Kidney epithelial cell (primary cell): Measurements from ENCODE around the gene PXDN. TPM values are rescaled to one million over a fixed set of nuclear protein-coding genes. Genes with fewer than 3 reads are reported as not detected.
A peak's percentile ranks its signal among the peaks of the same experiment; 100 is the strongest.

Experiments used
- DNase-seq: peaks from one replicate; pipeline ENCODE4 v3.0.0-alpha.2; 2010; ENCODE audit warnings: low read depth
- H3K27me3 ChIP-seq: 2 replicates; pipeline ENCODE4 v1.6.0; 2011; ENCODE audit warnings: low read length; ENCODE audit not compliant: control insufficient read depth, insufficient read depth
- H3K36me3 ChIP-seq: 2 replicates; pipeline ENCODE4 v1.5.1; 2011; ENCODE audit warnings: low read length; ENCODE audit not compliant: control insufficient read depth, insufficient read depth
- H3K4me3 ChIP-seq: 2 replicates; pipeline ENCODE4 v1.5.1; 2011; ENCODE audit warnings: low read depth, mild to moderate bottlenecking, control low read depth, low read length
- total RNA-seq: library from RNA; depleted of rRNA; stranded (reverse); fragments of >200 nt; gene quantifications from 2 replicates; pipeline ENCODE4 v1.2.3, GENCODE V29; 2015
- TF ChIP-seq, protein P1 (sequence below): IDR thresholded peaks from 2 replicates; pipeline ENCODE4 v1.5.1; 2011; ENCODE audit warnings: mild to moderate bottlenecking, moderate library complexity, low read length, control low read depth, inconsistent platforms; ENCODE audit not compliant: insufficient read depth, poor library complexity, severe bottlenecking

PXDN gene
- total RNA-seq, 1 donor from 2014 or later: 287 TPM

DNA sequence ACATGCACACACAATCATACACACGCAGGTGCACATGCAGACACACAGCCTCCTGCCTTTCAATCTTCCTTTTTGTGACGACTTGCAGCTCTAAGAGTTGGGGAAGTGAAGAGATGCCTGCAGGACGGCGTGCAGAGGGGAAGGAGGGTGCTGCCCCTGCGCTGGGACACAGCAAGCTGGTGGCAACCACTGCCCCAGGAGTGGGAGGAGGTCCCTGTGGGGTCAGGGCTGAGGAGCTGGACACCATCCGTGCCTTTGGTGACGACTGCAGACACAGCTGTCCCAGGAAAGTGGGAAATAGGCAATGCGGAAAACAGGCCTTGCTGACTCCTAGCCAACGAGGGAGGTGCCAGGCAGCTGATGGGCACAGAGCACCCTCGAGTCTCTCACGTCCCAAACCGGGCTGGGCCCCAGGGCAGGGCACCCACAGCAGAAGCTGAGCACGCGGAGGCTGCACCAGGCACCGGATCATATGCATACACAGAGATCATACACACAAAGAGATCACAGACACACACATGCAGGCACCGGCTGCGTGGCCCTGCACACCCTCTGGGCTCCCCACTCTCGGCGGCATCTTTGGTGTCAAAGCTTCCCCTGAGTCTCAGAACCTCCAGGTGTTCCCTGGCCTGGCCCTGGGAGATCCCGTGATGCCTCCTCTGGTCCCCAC, 146.1 kb downstream of the PXDN start:
- TF ChIP-seq, protein P1, sequence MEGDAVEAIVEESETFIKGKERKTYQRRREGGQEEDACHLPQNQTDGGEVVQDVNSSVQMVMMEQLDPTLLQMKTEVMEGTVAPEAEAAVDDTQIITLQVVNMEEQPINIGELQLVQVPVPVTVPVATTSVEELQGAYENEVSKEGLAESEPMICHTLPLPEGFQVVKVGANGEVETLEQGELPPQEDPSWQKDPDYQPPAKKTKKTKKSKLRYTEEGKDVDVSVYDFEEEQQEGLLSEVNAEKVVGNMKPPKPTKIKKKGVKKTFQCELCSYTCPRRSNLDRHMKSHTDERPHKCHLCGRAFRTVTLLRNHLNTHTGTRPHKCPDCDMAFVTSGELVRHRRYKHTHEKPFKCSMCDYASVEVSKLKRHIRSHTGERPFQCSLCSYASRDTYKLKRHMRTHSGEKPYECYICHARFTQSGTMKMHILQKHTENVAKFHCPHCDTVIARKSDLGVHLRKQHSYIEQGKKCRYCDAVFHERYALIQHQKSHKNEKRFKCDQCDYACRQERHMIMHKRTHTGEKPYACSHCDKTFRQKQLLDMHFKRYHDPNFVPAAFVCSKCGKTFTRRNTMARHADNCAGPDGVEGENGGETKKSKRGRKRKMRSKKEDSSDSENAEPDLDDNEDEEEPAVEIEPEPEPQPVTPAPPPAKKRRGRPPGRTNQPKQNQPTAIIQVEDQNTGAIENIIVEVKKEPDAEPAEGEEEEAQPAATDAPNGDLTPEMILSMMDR: no peak
- no peak for DNase-seq
- Histone ChIP-seq H3K27me3 (no peaks in the 10 kb centered on the region), H3K4me3 (no peak overlapping the region), H3K36me3 (no peaks in the 10 kb centered on the region)

DNA sequence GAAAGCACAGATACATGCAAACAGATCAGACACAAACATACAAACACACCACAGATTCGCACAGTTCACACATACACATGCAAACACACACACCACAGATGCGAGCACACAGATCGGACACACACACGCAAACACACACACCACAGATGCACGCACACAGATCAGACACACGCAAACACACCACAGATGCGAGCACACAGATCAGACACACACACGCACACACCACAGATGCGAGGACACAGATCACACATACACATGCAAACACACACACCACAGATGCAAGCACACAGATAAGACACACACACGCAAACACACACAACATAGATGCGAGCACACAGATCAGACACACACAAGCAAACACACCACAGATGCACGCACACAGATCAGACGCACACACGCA, 149.0 kb downstream of the PXDN start:
- H3K36me3 ChIP-seq: no peaks in the 10 kb centered on the region
- no peak for DNase-seq
- H3K27me3 ChIP-seq: no peaks in the 10 kb centered on the region
- H3K4me3 ChIP-seq: no peak overlapping the region
- TF ChIP-seq, protein P1: no peak

DNA sequence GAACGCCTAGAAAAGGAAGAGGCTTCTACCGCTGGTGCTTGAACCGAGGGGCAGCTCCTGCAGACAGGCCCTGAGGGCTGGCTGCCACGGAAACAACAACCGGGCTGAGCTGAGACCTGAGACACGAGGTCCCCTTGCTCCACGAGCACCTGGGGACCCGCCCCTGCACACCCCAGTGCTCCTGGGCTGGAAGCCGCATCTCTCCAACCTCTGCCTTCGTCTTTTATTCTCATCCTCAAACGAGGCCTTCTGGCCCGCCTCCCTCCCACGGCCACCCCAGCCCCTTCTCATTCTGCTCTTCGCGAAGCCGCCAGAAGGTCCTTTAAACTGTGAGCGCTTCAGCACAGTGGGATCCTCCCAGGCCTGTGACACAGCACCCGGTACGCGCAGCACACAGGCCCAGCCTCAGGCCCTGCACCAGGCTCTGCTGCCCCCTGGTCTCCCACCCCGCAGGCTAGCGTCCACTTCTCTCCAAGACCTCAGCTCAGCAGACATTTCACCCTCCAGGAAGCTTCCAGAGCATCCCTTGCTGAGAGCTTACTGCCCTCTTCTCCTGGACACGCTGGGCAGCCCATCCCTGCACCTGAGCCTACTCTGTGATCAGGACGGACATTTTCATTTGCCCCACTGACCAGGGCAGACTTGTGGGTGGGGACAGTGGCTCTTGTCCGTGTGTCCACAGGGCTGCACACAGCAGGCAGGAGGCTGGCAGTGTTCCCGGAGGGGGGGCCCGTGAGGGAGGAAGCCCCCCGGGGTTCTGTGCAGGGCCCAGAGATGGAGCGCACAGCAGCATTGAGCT, 149.7 kb downstream of the PXDN start:
- TF ChIP-seq, protein P1: no peak
- Histone ChIP-seq H3K36me3 (no peaks in the 10 kb centered on the region), H3K4me3 (no peak overlapping the region), H3K27me3 (no peaks in the 10 kb centered on the region)
- no peak for DNase-seq

DNA sequence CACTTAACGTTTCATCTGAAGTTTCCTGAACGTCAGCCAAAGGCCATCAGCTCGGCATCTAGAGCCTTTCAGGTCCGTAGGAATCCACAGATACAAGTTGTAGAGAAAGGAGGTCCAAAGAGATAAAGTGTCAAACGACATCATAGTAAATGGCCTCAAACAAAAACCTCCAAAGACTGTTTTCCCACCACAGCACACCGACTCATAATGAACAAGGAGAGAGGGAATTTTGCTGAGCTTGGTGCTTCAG, 150.3 kb downstream of the PXDN start:
- H3K4me3 ChIP-seq: no peak overlapping the region
- DNase-seq: no peak
- H3K36me3 ChIP-seq: no peaks in the 10 kb centered on the region
- H3K27me3 ChIP-seq: no peaks in the 10 kb centered on the region
- TF ChIP-seq, protein P1: no peak

DNA sequence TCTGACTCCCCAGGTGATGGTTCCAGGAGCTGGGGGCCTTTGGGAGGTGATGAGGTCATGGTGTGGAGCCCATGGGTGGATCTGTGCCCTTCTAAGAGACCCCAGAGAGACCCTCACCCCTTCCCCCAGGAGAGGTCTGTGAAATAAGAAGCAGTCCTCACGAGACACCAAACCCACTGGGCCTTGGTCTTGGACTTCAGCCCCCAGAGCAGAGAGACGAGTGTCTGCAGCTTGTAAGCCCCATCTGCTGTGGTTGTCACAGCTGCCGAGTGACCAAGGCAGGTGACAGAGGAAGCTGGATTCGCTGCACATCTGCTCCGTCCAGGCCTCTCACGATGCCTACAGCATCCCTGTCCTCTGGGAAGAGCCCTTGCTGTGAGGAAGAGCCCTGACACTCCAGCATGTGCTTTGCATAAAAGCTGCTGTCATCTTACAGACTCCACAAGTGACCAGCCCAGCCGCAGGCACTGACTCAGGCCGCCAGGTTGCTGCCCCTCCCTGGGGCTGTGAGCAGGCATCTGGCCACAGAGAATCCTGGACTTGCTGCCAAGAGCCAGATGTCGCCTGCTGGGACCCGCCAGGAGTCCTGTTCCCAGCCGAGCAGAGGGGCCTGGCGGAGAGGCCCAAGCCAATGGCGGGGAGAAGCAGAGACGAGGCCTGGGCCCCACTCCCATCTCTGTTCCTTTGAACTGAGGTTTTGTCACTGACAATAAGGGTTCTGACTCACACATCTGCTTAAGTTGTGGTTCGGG, 150.8 kb downstream of the PXDN start:
- TF ChIP-seq, protein P1: no peak
- Histone ChIP-seq H3K27me3 (no peaks in the 10 kb centered on the region), H3K4me3 (no peak overlapping the region), H3K36me3 (no peaks in the 10 kb centered on the region)
- peak; percentile 74 for DNase-seq
